ENCODE results near the gene PSRC1. TPM values are rescaled to one million over a fixed set of nuclear protein-coding genes. Genes with fewer than 3 reads are reported as not detected.

The PSRC1 gene
- total RNA-seq, 2 experiments from 2014 or later = 40.7 to 42.7 TPM

- no TSS peak for BruUV-seq (replicated peaks)
- Histone ChIP-seq H3K9me2 (ENCODE audit: insufficient read depth, low read length) (no peaks in the 10 kb centered on the region), H3K9me3 (ENCODE audit: low read length) (no peaks in the 10 kb centered on the region), H3K79me2 (ENCODE audit: insufficient read depth, low read depth, low read length) (no peaks in the 10 kb centered on the region), H3K4me1 (ENCODE audit: insufficient read depth, low read length, poor library complexity, severe bottlenecking) (peaks cover 4% of the 10 kb centered on the region), H2AFZ (ENCODE audit: low read length) (no peak overlapping the region), H3K36me3 (ENCODE audit: insufficient read depth, low read length) (0 out of 2 replicates have a peak, but pooled peaks cover 2% of the 10 kb centered on the region), H4K20me1 (ENCODE audit: insufficient read depth, low read length) (no peaks in the 10 kb centered on the region), H3K4me2 (ENCODE audit: low read length) (no peak overlapping the region), H3K27ac (ENCODE audit: low read depth, low read length, poor library complexity, severe bottlenecking) (no peak overlapping the region), H3K4me3 (ENCODE audit: low read depth, low read length, poor library complexity, severe bottlenecking) (no peak overlapping the region)
- TF ChIP-seq EZH2phosphoT487 (IDR thresholded peaks at IDR 0.05; ENCODE audit: borderline replicate concordance, low read depth, low read length) = no peak
- TF ChIP-seq CTCF (conservative IDR thresholded peaks at IDR 0.05; ENCODE audit: low read length) = no peak
- intact Hi-C loops (cut with micrococcal nuclease; ENCODE audit: unreplicated experiment) = no loop called here
- POLR2A ChIA-PET = interaction anchor here (0.6 kb wide), 1 partner anchor 221 kb away, joined by 4 read pairs; no protein-coding TSS in a partner anchor
- CTCF ChIA-PET (ENCODE audit: unreplicated experiment) = no interaction called here
- no peak for DNase-seq (ENCODE audit: low spot score)
Measured at GRCh38 chr1:109272831-109273547, 10.0 kb downstream of the PSRC1 start.

- ChIA-PET POLR2A (no interaction called here), CTCF (ENCODE audit: unreplicated experiment) (interaction anchor here (0.6 kb wide), 1 partner anchor 10 kb away, joined by 3 read pairs; no protein-coding TSS in a partner anchor)
- Histone ChIP-seq H3K9me2 (ENCODE audit: insufficient read depth, low read length) (no peaks in the 10 kb centered on the region), H3K4me2 (ENCODE audit: low read length) (no peak overlapping the region), H3K4me1 (ENCODE audit: insufficient read depth, low read length, poor library complexity, severe bottlenecking) (peaks cover 2% of the 10 kb centered on the region), H2AFZ (ENCODE audit: low read length) (no peak overlapping the region), H3K9me3 (ENCODE audit: low read length) (no peaks in the 10 kb centered on the region), H3K36me3 (ENCODE audit: insufficient read depth, low read length) (no peaks in the 10 kb centered on the region), H3K27ac (ENCODE audit: low read depth, low read length, poor library complexity, severe bottlenecking) (no peak overlapping the region), H4K20me1 (ENCODE audit: insufficient read depth, low read length) (no peaks in the 10 kb centered on the region), H3K79me2 (ENCODE audit: insufficient read depth, low read depth, low read length) (no peaks in the 10 kb centered on the region), H3K4me3 (ENCODE audit: low read depth, low read length, poor library complexity, severe bottlenecking) (no peak overlapping the region)
- no peak for TF ChIP-seq EZH2phosphoT487 (IDR thresholded peaks at IDR 0.05; ENCODE audit: borderline replicate concordance, low read depth, low read length)
- TF ChIP-seq CTCF (conservative IDR thresholded peaks at IDR 0.05; ENCODE audit: low read length) = no peak
- no TSS peak for BruUV-seq (replicated peaks)
- no peak for DNase-seq (ENCODE audit: low spot score)
- intact Hi-C loops (cut with micrococcal nuclease; ENCODE audit: unreplicated experiment) = no loop called here
Measured at GRCh38 chr1:109272021-109272799, 10.7 kb downstream of the PSRC1 start.

GRCh38 chr1:109271458-109271857, 11.5 kb downstream of the PSRC1 start:
- POLR2A ChIA-PET = no interaction called here
- intact Hi-C loops (cut with micrococcal nuclease; ENCODE audit: unreplicated experiment) = no loop called here
- no peaks in the 10 kb centered on the region for H4K20me1 ChIP-seq (ENCODE audit: insufficient read depth, low read length)

More at GRCh38 chr1:109271458-109271857, 11.5 kb downstream of the PSRC1 start:
- H3K9me3 ChIP-seq (ENCODE audit: low read length) = no peaks in the 10 kb centered on the region
- no peak overlapping the region for H2AFZ ChIP-seq (ENCODE audit: low read length)
- TF ChIP-seq EZH2phosphoT487 (IDR thresholded peaks at IDR 0.05; ENCODE audit: borderline replicate concordance, low read depth, low read length) = no peak
- TF ChIP-seq CTCF (conservative IDR thresholded peaks at IDR 0.05; ENCODE audit: low read length) = no peak
- no peaks in the 10 kb centered on the region for H3K79me2 ChIP-seq (ENCODE audit: insufficient read depth, low read depth, low read length)
- no peak for DNase-seq (ENCODE audit: low spot score)
- H3K27ac ChIP-seq (ENCODE audit: low read depth, low read length, poor library complexity, severe bottlenecking) = no peak overlapping the region
- no peak overlapping the region for H3K4me2 ChIP-seq (ENCODE audit: low read length)
- no peaks in the 10 kb centered on the region for H3K9me2 ChIP-seq (ENCODE audit: insufficient read depth, low read length)
- H3K36me3 ChIP-seq (ENCODE audit: insufficient read depth, low read length) = no peaks in the 10 kb centered on the region
- no peak overlapping the region for H3K4me3 ChIP-seq (ENCODE audit: low read depth, low read length, poor library complexity, severe bottlenecking)
- no TSS peak for BruUV-seq (replicated peaks)
- CTCF ChIA-PET (ENCODE audit: unreplicated experiment) = no interaction called here
- no peaks in the 10 kb centered on the region for H3K4me1 ChIP-seq (ENCODE audit: insufficient read depth, low read length, poor library complexity, severe bottlenecking)

Measured in OCI-LY7 (cell line).